WTC11 (cell line): ENCODE results near the gene PPA2.

Experiments used
- CBFB ChIP-seq: sonication (generic); formaldehyde crosslinking; IDR thresholded peaks from 2 replicates; pipeline ENCODE4 v1.8.1; 2022; ENCODE audit warnings: mild to moderate bottlenecking, low read depth, missing genetic modification reagents
- CREB1 ChIP-seq: sonication (generic); formaldehyde crosslinking; IDR thresholded peaks from 2 replicates; pipeline ENCODE4 v1.8.0; 2023; ENCODE audit warnings: mild to moderate bottlenecking, missing genetic modification reagents
- CTCF ChIP-seq: fragments of 200-600 bp; IDR thresholded peaks from 2 replicates; pipeline ENCODE4 v1.8.0; 2022; ENCODE audit warnings: antibody characterized with exemption
- ESRRA ChIP-seq: sonication (generic); formaldehyde crosslinking; IDR thresholded peaks from 2 replicates; pipeline ENCODE4 v1.8.1; 2022; ENCODE audit warnings: mild to moderate bottlenecking, missing genetic modification reagents, borderline replicate concordance
- FOXP1 ChIP-seq: sonication (generic); formaldehyde crosslinking; IDR thresholded peaks from 2 replicates; pipeline ENCODE4 v1.8.0; 2022; ENCODE audit warnings: missing genetic modification reagents, mild to moderate bottlenecking, moderate library complexity, borderline replicate concordance
- HMGA2 ChIP-seq: fragments of 250-450 bp; sonication (Bioruptor Pico); IDR thresholded peaks from 2 replicates; pipeline ENCODE4 v1.4.0; 2021; ENCODE audit warnings: mild to moderate bottlenecking, moderate library complexity
- IRF1 ChIP-seq: sonication (generic); formaldehyde crosslinking; IDR thresholded peaks from 2 replicates; pipeline ENCODE4 v1.8.0; 2023; ENCODE audit warnings: missing genetic modification reagents
- KAT7 ChIP-seq: sonication (generic); formaldehyde crosslinking; IDR thresholded peaks from 2 replicates; pipeline ENCODE4 v1.8.1; 2023; ENCODE audit warnings: missing genetic modification reagents, mild to moderate bottlenecking, borderline replicate concordance
- MAX ChIP-seq: sonication (generic); formaldehyde crosslinking; IDR thresholded peaks from 2 replicates; pipeline ENCODE4 v1.8.0; 2022; ENCODE audit warnings: mild to moderate bottlenecking, missing genetic modification reagents
- NFYB ChIP-seq: sonication (generic); formaldehyde crosslinking; conservative IDR thresholded peaks from 2 replicates; pipeline ENCODE4 v1.8.0; 2022; ENCODE audit warnings: low read depth, missing genetic modification reagents
- PRDM15 ChIP-seq: sonication (generic); formaldehyde crosslinking; IDR thresholded peaks from 2 replicates; pipeline ENCODE4 v1.8.0; 2022; ENCODE audit warnings: missing genetic modification reagents
- RELA ChIP-seq: sonication (generic); formaldehyde crosslinking; IDR thresholded peaks from 2 replicates; pipeline ENCODE4 v1.8.1; 2022; ENCODE audit warnings: missing genetic modification reagents, mild to moderate bottlenecking, borderline replicate concordance
- SMAD3 ChIP-seq: sonication (generic); formaldehyde crosslinking; IDR thresholded peaks from 2 replicates; pipeline ENCODE4 v1.8.0; 2022; ENCODE audit warnings: missing genetic modification reagents, mild to moderate bottlenecking, borderline replicate concordance
- ZNF317 ChIP-seq: sonication (generic); formaldehyde crosslinking; IDR thresholded peaks from 2 replicates; pipeline ENCODE4 v1.8.1; 2023; ENCODE audit warnings: low read depth, mild to moderate bottlenecking, moderate library complexity, missing genetic modification reagents, borderline replicate concordance

GRCh38 chr4:105440890-105441289 is 33.0 kb downstream of the PPA2 start:
- TF ChIP-seq RELA (CRISPR knock-in tag) (no peak), KAT7 (CRISPR knock-in tag) (no peak), CTCF (no peak), FOXP1 (CRISPR knock-in tag) (no peak), ESRRA (CRISPR knock-in tag) (no peak), IRF1 (no peak), ZNF317 (CRISPR knock-in tag) (no peak), HMGA2 (no peak), MAX (CRISPR knock-in tag) (no peak), NFYB (CRISPR knock-in tag) (no peak), PRDM15 (CRISPR knock-in tag) (no peak), CREB1 (CRISPR knock-in tag) (no peak), CBFB (CRISPR knock-in tag) (no peak), SMAD3 (no peak)
